GM19395 (cell line): Measurements from ENCODE around the gene MYO1G.

Experiments
- ATAC-seq: cut with Tn5 transposase; IDR thresholded peaks from one replicate; pipeline ENCODE4 v1.9.1; 2021; ENCODE audit warnings: mild to moderate bottlenecking, moderate library complexity; ENCODE audit not compliant: unreplicated experiment

The MYO1G gene

DNA sequence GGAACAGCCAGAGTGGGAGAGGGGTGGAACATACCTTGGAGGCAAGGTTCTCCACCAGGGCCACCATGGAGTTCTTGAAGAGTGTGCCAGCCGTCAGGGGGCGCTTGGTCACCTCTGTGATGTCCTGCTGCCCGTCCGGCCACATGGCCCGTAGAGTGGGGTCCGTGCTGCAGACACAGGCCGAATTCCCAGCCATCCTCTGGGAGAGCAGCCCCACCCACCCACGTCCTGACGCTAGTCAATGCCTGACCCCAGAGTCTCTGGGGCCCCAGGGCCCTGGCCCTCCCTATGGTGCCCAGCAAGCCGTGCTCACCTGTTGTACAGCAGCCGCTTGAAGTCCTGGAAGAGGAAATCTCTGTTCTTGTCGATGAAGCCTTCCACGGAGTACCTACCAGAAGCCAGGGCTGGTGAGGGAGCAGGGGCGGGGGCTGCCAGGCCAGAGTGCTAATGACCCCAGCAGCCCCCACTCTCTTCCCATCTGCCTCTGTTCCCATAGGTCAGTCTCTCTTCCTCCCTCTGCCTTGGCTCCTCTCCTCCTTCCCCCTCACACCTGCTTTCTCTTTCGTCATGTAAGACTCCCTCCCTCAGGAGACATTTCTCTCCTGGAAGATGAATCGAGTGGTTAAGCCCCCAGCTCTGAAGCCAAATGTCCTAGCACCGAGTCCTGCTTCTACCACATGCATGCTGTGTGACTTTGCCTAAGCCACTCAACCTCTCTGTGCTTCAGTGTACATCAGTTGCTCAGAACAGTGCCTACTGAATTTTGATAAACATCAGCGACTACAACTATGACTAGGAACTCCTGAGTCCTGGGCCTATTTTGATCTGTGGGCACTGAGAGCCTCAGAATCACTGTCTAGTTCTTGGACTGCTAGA lies 11.0 kb downstream of the MYO1G start:
- no peak for ATAC-seq

DNA sequence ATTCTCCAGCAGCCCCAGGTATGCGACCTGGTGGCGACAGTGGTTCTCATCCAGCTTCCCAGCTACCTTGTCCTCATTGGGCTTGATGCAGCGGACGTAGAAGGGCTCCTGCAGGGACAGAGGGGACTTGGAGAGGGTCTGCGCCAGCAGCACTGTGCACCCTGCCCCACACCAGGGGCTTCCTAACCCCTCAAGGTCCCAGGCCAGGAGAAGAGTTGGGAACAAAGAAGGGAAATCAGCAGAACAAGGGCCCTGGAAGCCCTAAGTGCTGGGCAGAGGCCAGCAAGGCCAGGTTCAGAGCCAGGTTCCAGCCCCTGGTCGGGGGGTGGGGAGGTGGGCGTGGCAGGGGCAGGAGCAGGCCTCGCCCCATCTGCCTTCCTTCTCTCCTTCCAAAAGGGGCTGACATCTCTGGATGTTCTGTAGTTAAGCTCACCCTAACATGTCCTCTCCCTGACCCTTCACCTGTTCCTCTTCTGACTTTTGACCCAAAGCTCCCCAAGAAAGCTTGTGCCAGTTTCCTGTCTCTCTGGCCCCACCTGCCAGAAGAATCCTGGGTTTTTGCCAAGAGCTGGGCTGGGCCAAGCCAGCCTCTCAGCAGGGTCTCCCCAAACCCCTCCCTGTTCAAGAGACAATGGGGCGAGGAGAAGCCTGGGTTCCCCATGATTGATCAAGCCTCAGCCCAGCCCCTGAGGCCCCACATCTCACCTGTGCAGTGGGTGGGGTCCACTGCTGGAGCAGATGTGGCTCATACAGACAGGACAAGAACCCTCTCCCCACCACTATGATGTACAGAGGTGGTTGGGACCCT lies 11.9 kb downstream of the MYO1G start:
- ATAC-seq: no peak

DNA sequence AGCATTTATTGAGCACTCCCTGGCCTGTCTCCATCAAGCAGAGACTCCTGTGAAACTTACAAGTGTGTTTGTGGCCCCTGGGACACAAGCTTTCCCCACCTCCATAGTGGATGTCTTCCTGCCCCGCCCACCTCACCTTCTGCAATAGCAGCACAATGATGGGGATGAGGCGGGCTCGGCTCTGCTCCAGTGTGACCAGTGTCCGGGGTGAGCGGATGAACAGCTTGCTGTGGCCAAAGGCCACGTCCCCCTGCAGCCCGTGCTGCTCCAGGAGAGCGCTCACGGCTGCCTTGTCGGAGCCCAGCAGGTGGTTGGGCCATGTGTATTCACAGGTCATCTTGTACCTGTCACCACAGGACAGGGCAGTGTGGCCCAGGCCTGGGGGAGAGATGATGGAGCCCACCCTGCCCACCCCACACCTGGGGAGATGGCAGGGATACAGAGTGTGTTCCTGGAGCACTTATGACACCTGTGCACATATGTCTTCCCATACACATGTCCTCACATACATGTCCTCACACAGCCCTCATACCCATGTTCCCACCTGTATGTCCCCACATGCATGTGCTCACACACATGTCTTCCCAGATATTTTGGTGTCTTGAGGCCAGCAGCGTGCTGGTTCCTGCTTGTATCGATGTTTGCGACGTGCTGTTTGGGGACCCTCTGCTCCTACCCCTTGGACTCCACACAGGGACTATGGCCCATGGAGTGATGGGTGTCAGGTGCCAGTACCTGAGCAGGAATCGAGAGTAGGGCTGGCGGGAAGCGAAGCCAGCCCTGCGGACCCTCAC lies 12.7 kb downstream of the MYO1G start:
- no peak for ATAC-seq

DNA sequence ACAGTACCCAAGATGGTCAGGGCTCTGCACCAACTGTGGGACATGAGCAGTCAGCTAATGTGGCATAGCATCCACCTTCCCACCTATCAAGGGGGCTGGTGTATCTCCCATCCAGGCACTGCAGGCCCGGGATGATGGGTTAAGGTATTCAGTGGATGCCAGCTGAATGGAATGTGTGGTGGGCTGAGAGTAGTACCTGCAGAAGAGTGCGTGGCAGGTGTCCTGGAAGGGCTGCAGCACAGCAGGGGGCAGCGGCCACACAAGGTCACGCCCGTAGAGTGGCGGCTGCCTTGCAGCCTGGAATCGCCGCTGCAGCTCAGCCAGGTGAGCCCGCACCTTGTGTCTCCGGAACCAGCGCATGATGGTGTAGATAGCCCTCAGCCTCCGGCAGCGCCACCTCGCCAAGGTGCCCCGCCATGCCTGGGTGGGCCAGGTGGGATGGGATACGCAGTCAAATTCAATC lies 13.3 kb downstream of the MYO1G start:
- no peak for ATAC-seq

DNA sequence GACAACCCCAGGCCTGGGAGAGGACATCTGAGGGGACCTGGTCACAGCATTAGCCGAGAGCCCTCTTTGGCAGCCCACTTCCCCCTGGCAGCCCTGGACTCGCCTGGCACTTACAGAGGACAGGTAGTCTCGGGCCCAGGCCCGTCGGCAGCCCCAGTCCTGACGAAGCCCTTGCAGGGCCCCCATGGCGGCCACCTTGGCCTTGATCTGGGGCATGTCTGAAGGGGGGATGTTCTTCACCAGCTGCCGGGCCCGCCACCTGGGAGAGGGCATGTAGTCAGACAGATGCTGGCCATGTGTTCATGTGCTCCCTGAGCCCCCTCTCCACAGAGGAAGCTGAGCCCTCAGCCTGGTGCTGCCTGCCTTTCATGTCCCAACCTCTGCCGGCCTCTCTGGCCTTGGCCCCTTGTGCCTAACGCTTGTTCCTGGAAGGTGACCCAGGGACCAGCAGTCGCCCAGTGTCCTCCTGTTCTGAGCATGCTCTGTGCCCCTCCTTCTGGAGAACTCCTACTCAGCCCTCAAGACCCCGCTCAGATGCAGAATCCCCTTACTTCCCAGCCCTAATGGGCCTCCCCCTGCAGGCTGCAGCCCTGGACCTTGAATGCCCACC lies 13.9 kb downstream of the MYO1G start:
- no peak for ATAC-seq

DNA sequence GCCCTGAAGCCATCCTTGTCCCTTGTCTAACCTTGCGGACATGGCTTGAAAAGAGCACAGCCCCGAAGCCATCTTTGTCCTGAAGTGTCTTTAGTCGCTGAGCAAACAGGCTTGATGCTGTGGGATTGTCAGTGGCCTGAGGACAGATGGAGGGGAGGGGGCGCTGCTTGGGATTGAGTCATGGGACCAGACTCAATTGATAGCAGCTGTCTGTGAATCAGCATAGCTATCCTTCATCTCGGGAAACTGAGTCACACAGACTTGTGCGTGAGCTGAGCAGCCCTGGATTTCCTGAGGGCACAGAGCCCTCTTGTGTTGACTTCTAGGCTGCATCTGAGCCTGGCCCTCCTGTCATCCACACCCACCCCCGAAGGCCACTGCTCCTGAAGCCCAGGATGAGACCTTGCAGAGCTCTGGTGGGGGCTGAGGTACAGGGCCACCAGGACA lies 14.4 kb downstream of the MYO1G start:
- ATAC-seq: no peak

DNA sequence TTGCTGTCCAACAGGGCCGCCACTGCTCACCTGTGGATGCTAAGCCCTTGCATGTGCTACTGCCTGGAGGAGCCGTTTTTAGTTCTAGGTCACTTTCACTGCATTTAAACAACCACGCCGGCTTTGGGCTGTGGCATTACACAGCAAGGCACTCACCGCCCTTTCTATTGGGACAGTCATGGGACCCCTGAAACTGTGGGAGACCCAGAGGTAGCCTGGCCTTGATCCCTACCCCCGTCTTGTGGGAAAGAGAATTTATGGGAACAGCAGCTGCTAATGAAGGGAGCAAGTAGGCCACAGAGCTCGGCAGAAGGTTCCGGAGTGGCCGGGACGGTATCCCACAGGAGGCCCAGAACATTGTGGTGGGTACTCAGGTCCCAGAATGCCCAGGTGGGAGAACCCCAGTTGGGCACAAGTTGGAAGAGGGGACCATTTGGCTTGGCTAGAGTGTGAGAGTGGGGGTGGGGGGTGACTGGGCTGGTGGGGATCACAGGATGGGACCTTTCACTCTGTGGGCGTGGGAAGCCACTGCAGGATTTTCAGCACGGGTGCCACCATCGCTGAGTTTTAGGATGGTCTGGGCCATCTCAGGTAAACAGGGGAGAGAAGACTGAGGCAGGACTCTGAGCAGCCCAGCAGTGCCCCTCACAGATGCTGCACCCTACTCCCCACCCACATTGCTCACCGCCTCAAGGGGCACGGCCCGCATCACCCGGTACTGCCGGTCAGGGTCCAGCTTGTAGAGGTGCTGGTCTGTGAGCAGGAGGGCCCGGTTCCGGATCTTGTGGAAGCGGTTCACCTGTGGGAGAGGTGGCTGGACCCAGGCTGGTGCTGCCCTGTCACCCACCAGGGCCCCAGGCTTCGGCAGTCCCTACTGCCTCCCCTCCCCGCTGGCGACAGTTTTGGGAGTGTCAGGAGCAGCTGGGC lies 15.2 kb downstream of the MYO1G start:
- ATAC-seq: no peak

DNA sequence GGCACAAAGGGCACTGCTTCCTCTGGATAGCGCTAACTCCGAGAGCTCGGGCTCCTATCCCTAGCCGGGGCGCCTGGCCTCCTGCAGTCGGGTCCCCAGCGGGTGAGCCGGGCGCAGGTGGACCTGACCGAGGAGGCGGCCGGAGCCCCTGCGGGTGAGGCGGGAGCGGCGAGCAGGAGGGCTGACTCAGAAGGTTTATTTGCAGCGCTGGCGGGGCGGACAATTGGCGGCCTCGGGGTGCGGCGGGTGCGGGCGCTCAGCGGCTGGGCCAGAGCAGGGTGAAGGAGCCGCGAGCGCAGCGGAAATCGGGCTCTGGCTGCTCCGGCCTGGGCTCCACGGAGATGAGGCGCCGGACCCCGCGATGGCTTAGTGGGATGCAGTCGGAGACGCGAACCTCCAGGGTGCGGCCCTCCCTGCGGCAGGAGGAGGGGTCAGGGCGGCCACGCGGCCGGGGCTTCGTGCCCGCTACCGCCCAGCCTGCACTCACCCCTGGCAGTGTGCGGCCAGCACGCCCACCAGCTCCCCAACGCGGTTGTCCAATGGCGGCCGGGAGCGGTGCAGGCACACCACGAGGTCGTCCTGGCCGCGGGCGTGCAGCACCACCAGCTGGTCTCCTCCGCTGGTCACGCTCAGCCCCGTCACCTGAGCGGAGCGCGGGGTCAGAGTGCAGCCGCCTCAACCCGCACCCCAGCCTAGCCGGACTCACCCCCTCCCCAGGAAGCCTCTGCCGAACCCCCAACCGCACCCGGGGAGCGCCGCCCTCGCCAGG lies 16.1 kb downstream of the MYO1G start:
- ATAC-seq: no peak

DNA sequence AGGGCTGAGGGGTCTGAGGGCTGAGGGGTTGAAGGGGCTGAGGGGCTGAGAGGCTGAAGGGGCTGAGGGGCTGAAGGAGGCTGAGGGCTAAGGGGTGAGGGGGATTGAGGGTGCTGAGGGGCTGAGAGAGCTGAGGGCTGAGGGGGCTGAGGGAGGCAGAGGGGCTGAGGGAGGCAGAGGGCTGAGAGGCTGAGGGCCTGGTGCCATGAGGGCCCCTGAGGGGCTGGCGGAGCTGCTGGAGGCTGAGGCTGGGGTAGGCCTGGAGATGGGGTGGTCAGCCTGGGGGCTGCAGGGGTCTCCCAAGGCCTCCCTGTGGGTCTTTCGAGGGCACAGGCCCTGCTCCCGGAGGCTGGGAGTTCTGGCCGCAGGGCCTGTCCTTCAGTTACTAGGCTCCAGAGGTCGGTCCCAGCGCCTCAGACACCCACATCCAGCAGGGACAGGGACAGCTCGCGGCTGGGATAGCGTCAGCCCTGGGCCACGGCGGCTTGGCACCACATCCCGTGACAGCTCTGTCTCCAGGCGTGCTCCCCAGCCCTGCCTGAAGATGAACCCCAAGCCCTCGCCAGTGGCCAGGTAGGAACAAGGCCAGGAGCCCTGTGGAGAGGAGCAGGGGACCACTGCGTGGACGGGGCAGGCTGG lies 16.9 kb downstream of the MYO1G start:
- ATAC-seq: no peak

DNA sequence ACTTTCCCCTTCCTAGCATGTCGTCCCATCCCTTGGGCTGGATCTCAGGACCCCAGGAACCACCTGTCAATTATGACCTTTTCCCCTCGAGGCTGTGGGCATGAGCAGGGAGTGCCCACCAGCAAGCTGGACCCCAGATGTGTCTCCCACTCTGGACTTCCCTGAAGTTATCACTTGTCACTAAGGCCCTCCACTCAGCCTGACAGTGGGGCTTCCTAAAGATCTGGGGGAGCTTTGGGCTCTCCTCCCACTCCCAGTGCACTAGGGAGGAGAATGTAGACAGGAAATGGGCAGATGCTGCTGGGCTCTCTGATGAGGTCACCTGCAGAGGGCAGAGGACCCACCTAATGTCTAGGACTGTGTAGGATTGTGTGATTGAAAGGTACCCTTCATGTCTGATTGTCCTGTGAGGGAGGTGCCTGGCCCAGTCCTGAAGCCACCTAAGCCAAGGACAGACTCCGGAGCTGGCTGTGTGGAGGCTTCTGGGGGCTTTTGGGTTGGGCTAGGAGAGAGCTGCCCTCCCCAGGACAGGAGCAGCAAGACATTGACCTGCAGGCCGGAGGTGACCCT lies 18.7 kb downstream of the MYO1G start:
- ATAC-seq: no peak

DNA sequence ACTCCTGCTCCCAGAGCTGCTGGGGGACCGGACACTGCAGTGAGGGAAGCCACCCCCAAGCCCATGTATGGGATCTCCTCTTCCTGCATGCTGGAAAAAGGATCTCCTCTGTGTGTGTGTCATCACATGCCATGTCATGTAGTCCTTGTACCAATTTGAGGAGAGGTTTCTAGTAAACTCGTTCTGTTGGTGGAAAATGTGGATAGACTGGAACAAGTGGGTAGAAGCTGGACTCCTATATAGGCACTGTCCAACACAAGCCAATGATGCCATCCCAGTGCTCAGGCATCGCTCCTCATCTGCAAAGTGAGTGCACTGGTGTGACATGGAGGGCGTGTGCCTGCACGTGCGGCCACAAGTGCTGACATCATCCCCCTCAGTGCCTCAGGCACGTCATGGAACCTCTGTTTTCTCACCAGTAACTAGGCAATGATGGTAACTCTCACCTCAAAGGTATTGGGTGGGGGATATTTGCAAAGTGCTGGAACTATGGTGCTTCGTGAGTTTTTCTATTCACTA lies 19.3 kb downstream of the MYO1G start:
- ATAC-seq: no peak

DNA sequence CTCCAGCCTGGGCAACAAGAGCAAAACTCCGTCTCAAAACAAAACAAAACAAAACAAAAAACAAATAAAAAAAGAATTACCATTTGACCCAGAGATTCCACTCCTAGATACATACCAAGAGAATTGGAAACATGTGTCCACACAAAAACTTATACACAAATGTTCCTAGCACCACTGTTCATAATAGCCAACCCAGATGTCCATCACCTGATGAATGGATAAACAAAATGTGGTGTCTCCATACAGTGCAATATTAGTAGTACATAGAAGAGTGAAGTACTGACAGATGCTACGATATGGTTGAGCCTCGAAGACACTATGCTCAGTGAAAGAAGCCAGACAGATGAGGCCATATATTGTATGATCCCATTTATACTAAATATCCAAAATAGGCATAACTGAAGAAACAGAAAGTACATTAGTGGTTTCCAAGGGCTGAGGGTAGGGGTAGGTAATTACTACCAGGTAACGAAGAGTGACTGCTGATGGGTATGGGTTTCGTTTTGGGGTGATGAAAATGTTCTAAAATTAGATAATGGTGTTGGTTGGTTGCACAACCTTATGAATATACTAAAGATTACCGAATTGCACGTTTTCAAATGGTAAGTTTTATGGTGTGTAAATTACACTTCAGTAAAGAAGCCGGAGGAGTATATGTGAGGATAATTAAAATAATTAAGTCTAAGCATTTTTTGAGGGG lies 20.0 kb downstream of the MYO1G start:
- no peak for ATAC-seq

DNA sequence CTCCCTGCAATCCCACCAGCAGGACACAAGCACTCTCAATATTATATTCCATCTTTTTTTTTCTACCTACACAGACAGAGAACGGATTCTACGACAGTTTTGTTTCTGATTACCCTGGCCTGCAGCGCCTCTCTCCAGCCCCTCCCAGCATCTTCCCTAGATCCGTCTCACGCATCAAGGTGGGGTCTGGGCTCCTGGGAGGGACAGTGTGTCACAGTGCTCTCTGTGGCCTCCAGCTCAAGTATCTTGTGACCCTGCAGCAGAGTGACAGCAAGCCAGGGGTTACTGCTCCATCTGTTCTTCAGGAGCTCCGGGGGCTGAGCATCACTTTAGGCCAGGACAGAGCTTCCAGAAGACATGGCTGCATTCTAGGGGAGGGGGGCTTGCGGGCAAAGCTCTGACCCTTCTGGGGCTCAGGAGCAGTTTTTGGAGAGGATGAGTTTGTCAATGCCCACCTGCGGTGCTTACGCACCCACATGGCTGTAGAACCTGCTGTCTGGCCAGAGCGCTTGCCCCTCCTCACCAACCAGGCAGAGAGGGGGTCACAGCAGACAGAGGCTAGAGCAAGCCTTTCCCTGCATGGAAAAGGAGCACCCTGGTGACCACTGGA lies 22.6 kb downstream of the MYO1G start:
- no peak for ATAC-seq

DNA sequence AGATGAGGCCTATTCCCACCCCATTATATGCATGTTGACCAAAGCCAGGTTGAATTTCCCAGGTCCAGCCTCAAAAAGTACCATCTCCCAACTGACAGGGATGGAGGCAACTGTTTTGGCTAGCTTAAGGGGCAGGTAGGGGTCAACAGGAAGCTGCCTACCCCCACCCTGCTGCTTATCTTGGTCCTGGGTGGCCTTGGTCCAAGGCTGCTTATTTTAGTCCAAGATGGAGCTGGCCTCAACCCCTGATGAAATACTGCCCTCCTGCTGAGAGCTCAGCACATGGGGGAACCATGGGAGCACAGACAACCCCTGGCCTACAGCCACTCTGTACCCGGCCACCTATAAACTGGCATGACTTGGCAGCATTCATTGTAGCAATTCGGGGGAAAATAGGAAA lies 23.1 kb downstream of the MYO1G start:
- ATAC-seq: no peak

DNA sequence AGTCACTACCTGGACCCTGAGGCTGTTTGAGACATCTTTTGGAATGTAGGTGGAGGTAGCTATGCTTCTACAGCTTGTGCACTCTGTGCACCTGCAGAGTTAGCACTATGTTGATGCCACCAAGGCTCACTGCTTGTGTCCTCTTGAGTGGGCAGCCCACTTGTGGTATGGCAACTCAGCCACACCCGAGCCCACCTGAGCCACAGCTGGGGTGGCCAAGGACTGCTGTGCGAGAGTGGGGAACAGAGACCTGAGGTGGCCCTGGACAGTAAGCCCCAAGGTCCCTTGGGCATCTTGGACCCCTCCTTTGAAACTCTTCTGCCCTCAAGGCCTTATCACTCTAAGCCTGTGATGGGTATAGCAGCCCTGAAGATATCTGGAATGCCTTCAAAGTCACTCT lies 25.7 kb downstream of the MYO1G start:
- ATAC-seq: no peak

DNA sequence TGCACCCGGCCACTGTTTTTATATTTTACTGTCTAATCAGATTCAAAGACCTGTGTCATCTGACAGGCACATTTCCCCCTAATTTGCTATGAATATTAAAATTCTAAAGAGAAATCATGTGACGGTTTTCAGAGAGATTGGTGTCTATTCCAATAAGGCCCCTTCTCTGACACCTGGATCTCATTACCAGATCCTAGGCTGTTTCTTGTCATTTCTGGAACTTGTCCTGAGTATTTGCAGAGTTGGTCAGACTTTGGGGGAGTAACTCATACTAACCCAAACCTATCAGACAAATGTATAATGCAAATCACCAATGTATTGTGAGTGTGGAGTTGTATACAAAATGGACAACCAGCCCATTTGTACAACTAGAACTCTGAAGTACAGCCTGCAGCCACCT lies 29.5 kb downstream of the MYO1G start:
- no peak for ATAC-seq

DNA sequence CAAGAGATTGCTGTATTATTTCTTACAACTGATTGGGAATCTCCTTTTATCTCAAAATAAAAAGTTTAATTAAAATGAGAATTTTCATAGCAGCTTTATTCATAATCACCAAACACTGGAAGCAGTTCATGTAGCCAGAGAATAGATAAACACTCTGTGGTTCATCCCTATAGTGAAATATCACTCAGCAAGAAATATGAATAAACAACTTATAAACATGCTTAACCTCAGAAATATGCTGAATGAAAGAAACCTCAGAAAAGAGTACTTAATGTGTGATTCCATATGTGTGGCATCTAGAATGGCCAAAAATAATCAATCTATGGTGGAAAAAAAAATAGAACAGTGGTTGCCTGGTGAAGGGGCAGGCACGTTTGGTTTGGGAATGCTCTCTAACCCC lies 33.3 kb downstream of the MYO1G start:
- ATAC-seq: no peak
